ENCODE data around the gene GLP1R.
"Not testable (repeated sequence)": the region's sequence is repeated elsewhere in the genome, so short reads cannot be mapped to it uniquely, and the experiment has no call there.

The GLP1R gene

GRCh38 chr6:39128106-39128505 is 79.5 kb downstream of the GLP1R start:
- H3K4me3 ChIP-seq (ENCODE audit: control insufficient read depth, low read depth, low read length), result no peak overlapping the region
- DNase-seq (ENCODE audit: low read depth), result peak; percentile 51
- TF ChIP-seq CTCF (conservative IDR thresholded peaks at IDR 0.05; ENCODE audit: control insufficient read depth, insufficient read depth, low read depth, low read length), result no peak

- no peak overlapping the region for H3K4me3 ChIP-seq (ENCODE audit: control insufficient read depth, low read depth, low read length)
- DNase-seq (ENCODE audit: low read depth), result peak; percentile 19
Measured at GRCh38 chr6:39128832-39129231, 80.3 kb downstream of the GLP1R start.

GRCh38 chr6:39130691-39131090 is 82.1 kb downstream of the GLP1R start:
- no peak for TF ChIP-seq CTCF (conservative IDR thresholded peaks at IDR 0.05; ENCODE audit: control insufficient read depth, insufficient read depth, low read depth, low read length)
- no peak overlapping the region for H3K4me3 ChIP-seq (ENCODE audit: control insufficient read depth, low read depth, low read length)
- DNase-seq (ENCODE audit: low read depth), result peak; percentile 29

More at GRCh38 chr6:39128832-39129231, 80.3 kb downstream of the GLP1R start:
- TF ChIP-seq CTCF (conservative IDR thresholded peaks at IDR 0.05; ENCODE audit: control insufficient read depth, insufficient read depth, low read depth, low read length), result no peak

- not testable (repeated sequence) for DNase-seq (ENCODE audit: low read depth); H3K4me3 ChIP-seq (ENCODE audit: control insufficient read depth, low read depth, low read length)
Measured at GRCh38 chr6:39134761-39135160, 86.2 kb downstream of the GLP1R start.

GRCh38 chr6:39136207-39136606 is 87.6 kb downstream of the GLP1R start:
- DNase-seq (ENCODE audit: low read depth); H3K4me3 ChIP-seq (ENCODE audit: control insufficient read depth, low read depth, low read length): not testable (repeated sequence)

- no peak overlapping the region for H3K4me3 ChIP-seq (ENCODE audit: control insufficient read depth, low read depth, low read length)
- no peak for TF ChIP-seq CTCF (conservative IDR thresholded peaks at IDR 0.05; ENCODE audit: control insufficient read depth, insufficient read depth, low read depth, low read length)
- peak; percentile 41 for DNase-seq (ENCODE audit: low read depth)
Measured at GRCh38 chr6:39137245-39137644, 88.7 kb downstream of the GLP1R start.
